Fibroblast of pulmonary artery (primary cell): ENCODE results near the gene PODXL2.

Source experiments
- DNase-seq: peaks from one replicate; pipeline ENCODE4 v3.0.0-alpha.2; 2010; ENCODE audit warnings: low read depth
- H3K4me3 ChIP-seq: replicated peaks from 2 replicates; pipeline ENCODE4 v1.5.1; 2011; ENCODE audit warnings: low read depth, mild to moderate bottlenecking, control low read depth, low read length, moderate library complexity
- CTCF ChIP-seq: IDR thresholded peaks from 2 replicates; pipeline ENCODE4 v1.5.1; 2011; ENCODE audit warnings: mild to moderate bottlenecking, control low read depth, low read length, inconsistent platforms; ENCODE audit errors: missing control alignments

PODXL2 gene

GRCh38 chr3:127656906-127657305 lies 27.9 kb downstream of the PODXL2 start:
- TF ChIP-seq CTCF, result no peak
- H3K4me3 ChIP-seq, result no peak overlapping the region
- no peak for DNase-seq

DNA sequence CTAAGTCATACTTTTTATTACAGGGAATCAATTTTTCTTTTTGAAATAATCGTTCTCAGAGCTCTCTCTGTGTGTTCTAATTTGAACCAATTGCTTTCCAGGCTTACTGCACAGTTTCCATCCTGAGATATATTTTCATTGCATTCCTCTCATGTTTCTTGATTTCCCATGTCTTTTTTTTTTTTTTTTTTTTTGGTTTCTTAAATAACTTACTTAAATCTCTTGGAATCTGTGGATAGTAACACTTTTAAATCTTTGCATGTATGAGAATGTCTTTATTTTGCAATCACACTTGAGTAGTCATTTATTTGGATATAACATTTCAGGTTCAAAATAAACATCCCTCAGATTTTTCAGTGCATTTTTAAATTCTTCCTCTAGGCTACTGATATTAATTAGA lies 29.2 kb downstream of the PODXL2 start:
- no peak for TF ChIP-seq CTCF
- DNase-seq, result no peak
- H3K4me3 ChIP-seq, result no peak overlapping the region

DNA sequence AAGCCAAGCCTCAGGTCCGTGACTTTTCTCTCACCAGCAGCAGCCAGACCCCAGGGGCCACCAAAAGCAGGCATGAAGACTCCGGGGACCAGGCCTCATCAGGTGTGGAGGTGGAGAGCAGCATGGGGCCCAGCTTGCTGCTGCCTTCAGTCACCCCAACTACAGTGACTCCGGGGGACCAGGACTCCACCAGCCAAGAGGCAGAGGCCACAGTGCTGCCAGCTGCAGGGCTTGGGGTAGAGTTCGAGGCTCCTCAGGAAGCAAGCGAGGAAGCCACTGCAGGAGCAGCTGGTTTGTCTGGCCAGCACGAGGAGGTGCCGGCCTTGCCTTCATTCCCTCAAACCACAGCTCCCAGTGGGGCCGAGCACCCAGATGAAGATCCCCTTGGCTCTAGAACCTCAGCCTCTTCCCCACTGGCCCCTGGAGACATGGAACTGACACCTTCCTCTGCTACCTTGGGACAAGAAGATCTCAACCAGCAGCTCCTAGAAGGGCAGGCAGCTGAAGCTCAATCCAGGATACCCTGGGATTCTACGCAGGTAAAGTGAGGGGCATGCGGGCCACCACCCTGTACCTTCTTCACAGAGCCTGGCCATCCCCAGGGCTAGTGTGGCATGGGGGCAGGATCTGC lies 31.8 kb downstream of the PODXL2 start:
- DNase-seq, result no peak
- no peak for TF ChIP-seq CTCF
- no peak overlapping the region for H3K4me3 ChIP-seq

DNA sequence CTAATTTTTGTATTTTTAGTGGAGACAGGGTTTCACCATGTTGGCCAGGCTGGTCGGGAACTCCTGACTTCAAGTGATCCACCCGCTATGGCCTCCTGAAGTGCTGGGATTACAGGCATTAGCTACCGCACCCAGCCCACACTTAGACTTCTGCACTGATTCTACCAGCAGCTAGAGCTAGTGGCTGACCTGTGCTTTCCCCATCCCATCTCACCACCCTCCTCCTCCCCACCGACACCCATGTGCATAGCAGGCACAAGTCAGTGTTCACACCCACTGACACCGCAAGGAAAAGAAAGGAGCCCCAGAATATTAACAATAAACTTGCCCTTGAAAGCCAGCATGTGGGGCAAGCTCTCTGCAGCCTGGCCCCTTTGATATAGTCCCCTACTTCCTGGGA lies 32.6 kb downstream of the PODXL2 start:
- TF ChIP-seq CTCF, result no peak

GRCh38 chr3:127662001-127662469 lies 33.0 kb downstream of the PODXL2 start:
- no peak overlapping the region for H3K4me3 ChIP-seq
- DNase-seq, result no peak
- no peak for TF ChIP-seq CTCF

More for the DNA sequence above, 32.6 kb downstream of the PODXL2 start:
- no peak for DNase-seq
- H3K4me3 ChIP-seq, result no peak overlapping the region

- TF ChIP-seq CTCF, result no peak
Observed at GRCh38 chr3:127663151-127663550, 34.2 kb downstream of the PODXL2 start.

DNA sequence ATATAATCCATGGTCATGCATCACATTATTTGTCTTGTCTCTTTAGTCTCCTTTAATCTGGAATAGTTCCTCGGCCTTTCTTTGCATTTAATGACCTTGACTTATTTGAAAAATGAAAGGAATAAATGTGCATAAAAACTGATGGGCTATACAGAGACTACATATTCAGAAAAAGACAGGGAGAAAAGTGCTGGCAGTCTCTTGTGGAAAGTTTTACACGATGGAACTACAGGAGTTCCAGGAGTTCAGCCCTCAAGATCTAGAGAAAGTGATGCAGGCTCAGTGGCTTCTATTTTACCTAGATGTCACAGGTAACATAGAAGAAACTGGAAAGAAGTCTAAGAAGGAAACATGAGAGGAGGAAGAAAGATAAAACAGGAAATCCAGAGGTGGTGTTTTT lies 36.2 kb downstream of the PODXL2 start:
- DNase-seq, result no peak
- no peak for TF ChIP-seq CTCF

More at GRCh38 chr3:127663151-127663550, 34.2 kb downstream of the PODXL2 start:
- no peak for DNase-seq
- H3K4me3 ChIP-seq, result no peak overlapping the region

More for the DNA sequence above, 36.2 kb downstream of the PODXL2 start:
- no peak overlapping the region for H3K4me3 ChIP-seq
